NCI-H2029 (cell line): ENCODE measurements around the gene TPST2.
A peak's percentile ranks its signal among the peaks of the same experiment; 100 is the strongest.

Source experiments
- DNase-seq: peaks from one replicate; lab custom pipeline; 2025; lab: John Stamatoyannopoulos, UW

The TPST2 gene

DNA sequence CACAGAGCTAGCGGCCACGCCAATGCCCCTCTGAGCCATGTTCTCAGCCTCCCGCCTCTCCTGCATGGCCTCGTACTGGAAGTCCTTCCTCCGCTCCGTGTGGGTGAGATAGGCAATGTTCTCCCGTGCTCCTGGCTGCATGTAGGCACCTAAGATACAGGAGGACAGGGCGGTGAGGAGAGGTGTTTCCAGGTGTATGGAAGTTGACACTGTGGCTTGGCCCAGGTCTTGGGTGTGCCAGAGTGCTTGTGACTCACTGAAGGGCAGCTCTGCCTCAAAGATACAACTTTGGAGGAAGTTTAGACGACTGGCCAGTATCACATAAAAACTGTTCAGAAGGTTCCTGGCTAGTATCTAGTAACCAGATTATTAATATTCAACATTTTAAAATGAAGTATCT, 97.7 kb downstream of the TPST2 start:
- DNase-seq: no peak

- no peak for DNase-seq
These were observed 100.4 kb downstream of the TPST2 start for GRCh38 chr22:26489447-26490036.

GRCh38 chr22:26487996-26488395, 101.9 kb downstream of the TPST2 start:
- DNase-seq: no peak

GRCh38 chr22:26486394-26486793, 103.5 kb downstream of the TPST2 start:
- DNase-seq: no peak

GRCh38 chr22:26485806-26486390, 104.0 kb downstream of the TPST2 start:
- DNase-seq: no peak

- no peak for DNase-seq
These were observed 104.9 kb downstream of the TPST2 start for GRCh38 chr22:26485013-26485412.

GRCh38 chr22:26484360-26484706, 105.6 kb downstream of the TPST2 start:
- no peak for DNase-seq

GRCh38 chr22:26483439-26484359, 106.2 kb downstream of the TPST2 start, which contains the start of the genes HPS4 and SRRD:
Gene HPS4 (minus strand): TSS chr22:26483783. CDS start chr22:26481762, 2,021 bp downstream.
Gene SRRD (plus strand): TSS chr22:26483877. CDS start chr22:26483891, 14 bp downstream.
- DNase-seq: peak; percentile 81

GRCh38 chr22:26483043-26483438, 106.9 kb downstream of the TPST2 start:
- no peak for DNase-seq

DNA sequence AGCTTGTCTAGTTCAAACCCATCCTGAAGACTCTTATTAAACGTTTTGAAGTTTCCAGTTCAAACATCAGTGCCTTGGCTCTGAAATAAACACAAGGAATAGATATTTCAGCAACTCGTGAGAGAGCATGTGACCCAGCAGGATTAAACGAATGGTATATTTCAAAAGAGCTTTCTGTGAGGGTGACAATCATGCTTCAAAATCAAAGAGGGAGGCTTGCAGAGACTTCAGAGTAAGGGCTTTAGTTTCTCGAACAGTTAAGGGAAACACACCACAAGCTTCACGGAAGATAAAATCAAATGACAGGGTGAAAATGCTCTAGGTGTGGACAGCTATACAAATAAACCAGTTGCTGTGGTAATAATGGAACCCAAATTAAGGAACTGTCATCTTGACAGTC, 107.8 kb downstream of the TPST2 start:
- no peak for DNase-seq

DNA sequence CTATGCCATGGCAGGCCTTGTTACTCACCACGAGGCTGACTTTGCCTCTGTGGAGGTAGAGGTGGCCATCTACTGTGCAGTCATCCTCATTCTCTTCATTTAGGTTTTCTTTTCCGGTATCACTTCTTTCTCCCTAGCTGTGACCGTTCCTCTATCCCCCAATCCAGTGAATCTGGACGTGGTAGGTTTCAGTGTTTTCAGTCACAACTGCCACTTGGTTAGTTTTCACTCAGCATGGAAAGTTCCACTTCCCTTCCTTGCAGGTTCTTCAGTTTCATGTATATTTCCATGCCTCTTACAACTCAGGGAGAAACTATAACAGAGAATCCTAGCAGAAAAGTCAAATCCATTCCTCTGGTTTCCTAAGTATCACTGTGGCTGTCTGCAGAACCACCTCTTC, 108.2 kb downstream of the TPST2 start:
- DNase-seq: no peak

DNA sequence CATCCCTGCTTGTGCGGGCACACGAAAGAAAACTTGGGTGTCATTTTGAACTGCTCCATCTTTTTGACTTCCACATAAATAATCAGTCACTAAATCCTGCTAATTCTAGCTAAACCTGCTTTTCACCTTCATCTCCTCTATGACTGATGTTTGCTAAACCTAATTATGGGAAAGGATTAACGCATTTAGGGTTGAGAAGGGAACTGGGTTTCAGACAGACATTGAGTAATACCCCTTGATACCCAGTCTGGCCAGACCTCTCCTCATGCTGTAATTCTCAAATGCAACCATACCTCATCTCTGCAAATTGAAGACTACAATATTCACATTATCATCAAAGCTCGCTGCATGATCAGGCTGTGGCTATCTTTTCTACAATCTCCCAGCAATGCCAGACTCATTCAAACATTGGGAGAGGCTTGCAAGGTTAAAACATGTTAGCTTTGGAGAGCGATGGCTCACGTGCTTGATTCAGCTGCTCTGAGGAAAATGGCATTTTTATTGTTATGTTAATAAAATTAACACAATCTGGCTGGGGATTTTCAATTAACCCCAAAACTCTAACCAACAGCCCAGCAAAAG, 108.7 kb downstream of the TPST2 start:
- DNase-seq: no peak

GRCh38 chr22:26480611-26480932, 109.4 kb downstream of the TPST2 start:
- no peak for DNase-seq

GRCh38 chr22:26479792-26480610, 109.9 kb downstream of the TPST2 start:
- DNase-seq: no peak

DNA sequence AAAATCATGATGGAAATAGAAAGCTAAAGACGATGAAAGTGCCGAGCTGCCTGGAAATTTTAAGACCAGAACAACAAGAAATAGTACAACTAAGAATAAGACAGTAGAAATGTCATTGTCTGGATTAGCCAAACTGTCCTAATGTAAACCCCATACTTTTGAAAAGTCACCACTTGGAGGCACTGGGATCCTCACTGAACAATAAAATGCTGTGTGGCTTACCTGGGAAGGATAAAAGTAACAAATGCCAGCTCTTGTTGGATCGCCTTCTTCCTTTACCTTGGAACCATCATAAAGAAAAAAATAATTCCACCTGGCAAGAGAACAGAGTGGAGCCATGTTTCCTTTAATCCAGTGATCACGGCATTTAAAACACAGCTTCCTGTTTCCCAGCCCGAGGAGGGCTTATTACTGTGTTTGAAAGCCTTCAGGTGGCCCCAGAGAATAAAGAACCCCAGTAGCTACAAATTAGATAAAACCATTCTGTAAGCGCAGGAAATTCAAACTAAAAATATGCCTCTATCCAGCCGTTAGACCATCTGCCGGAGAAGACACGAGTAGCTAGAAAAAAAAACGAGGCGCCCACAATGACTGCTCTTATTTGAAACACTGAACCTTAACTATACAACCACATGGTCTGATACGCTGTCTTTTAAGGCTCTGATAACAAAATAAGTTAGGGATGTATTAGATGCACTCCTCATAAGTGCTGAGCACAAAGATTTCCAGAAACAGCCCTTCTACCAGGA, 110.7 kb downstream of the TPST2 start:
- DNase-seq: no peak

DNA sequence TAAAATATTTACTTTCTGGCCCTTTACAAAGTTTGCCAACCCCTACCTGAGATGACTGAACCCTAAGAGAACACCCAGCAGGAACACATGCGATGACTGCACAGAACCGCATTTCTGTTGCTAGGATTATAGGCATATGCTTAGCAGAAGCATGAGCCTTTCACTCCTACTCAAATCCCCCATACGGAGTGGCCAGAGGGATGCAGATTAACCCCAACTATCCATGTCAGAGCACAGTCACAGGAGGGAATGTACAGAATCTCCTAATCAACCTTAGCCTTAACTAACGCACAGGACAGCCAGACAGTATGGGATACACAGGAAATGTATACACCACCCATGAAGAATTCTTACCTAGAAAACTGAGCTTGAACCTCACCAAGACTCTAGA, 112.6 kb downstream of the TPST2 start:
- DNase-seq: no peak

GRCh38 chr22:26476705-26477340, 113.1 kb downstream of the TPST2 start:
- DNase-seq: no peak

- no peak for DNase-seq
These were observed 115.2 kb downstream of the TPST2 start for GRCh38 chr22:26474682-26475081.
